Spinal cord (tissue), 10 donors: ENCODE data around the gene TAF4B. TPM values are rescaled to one million over a fixed set of nuclear protein-coding genes. Genes with fewer than 3 reads are reported as not detected.

Experiments used
- DNase-seq, 6 donors: peaks; one replicate each; pipeline versions ENCODE4 v3.0.0 to v3.0.0-alpha.2; 2013 to 2015; ENCODE audit warnings: low spot score in 6 of 6, low read depth in 4 of 6
- H3K27ac ChIP-seq: one replicate; pipeline ENCODE4 v1.5.1; 2013; ENCODE audit warnings: low read depth, low read length, control low read depth
- H3K27me3 ChIP-seq: one replicate; pipeline ENCODE4 v1.6.1; 2013; ENCODE audit warnings: low read length; ENCODE audit not compliant: control insufficient read depth, insufficient read depth
- H3K36me3 ChIP-seq: one replicate; pipeline ENCODE4 v1.6.1; 2013; ENCODE audit warnings: low read length; ENCODE audit not compliant: control insufficient read depth, insufficient read depth
- H3K4me1 ChIP-seq: one replicate; pipeline ENCODE4 v1.6.1; 2013; ENCODE audit warnings: low read length; ENCODE audit not compliant: control insufficient read depth, insufficient read depth
- H3K4me3 ChIP-seq: one replicate; pipeline ENCODE4 v1.5.1; 2013; ENCODE audit warnings: low read depth, low read length, control low read depth
- H3K9me3 ChIP-seq: one replicate; pipeline ENCODE4 v1.6.1; 2013; ENCODE audit warnings: low read length; ENCODE audit not compliant: control insufficient read depth, insufficient read depth
- WGBS: methylation state at CpG from one replicate; pipeline ENCODE4 v1.1.5; 2013; ENCODE audit warnings: missing lambda C conversion rate; ENCODE audit not compliant: insufficient coverage; 5-methylcytosine and 5-hydroxymethylcytosine counted together
- polyA plus RNA-seq, 2 donors: library from polyadenylated mRNA; unstranded; fragments of 120-200 nt; gene quantifications; one replicate each; pipeline ENCODE4 v1.2.1, GENCODE V29; 2013; ENCODE audit not compliant: insufficient read length in 2 of 2
- total RNA-seq, 2 donors: library from RNA; depleted of rRNA in 1 of 2; stranded (reverse); fragments of 120-200 nt in 1 of 2; fragments of >200 nt in 1 of 2; gene quantifications; one replicate each; pipeline versions ENCODE4 v1.2.3 to v1.2.4, GENCODE V29; 2013 to 2014
- donor health status: healthy.

Gene TAF4B
- total and polyA plus RNA-seq, 4 donors: 1.6 to 4.9 (median 2.7) TPM

DNA sequence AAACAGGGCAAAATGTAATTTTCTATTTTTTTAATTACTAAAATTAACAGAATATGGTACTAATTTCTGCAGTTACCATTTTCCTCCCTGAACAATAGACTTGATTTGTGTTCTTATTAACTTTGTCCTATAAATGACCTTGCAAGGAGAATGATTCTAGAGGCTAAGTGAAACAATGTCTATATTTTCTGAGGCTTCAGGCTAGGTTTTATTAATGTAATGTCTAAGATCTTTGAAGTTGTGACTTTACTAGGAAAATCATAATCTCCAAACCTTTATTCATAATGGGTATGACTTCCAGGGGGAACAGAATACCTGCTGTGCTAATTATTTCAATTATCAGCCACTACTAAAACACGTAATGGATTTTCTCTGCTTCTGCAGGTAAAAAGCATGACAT, 94.4 kb downstream of the TAF4B start:
- WGBS: 60% methylated on average over 1 of the region's 1 CpG
- H3K9me3 ChIP-seq: no peaks in the 10 kb centered on the region
- peak in 1 of 6 donors; percentile 72 for DNase-seq
- H3K27ac ChIP-seq: no peak overlapping the region
- no peaks in the 10 kb centered on the region for H3K36me3 ChIP-seq
- no peak overlapping the region for H3K4me3 ChIP-seq
- H3K4me1 ChIP-seq: no peaks in the 10 kb centered on the region
- H3K27me3 ChIP-seq: no peaks in the 10 kb centered on the region

DNA sequence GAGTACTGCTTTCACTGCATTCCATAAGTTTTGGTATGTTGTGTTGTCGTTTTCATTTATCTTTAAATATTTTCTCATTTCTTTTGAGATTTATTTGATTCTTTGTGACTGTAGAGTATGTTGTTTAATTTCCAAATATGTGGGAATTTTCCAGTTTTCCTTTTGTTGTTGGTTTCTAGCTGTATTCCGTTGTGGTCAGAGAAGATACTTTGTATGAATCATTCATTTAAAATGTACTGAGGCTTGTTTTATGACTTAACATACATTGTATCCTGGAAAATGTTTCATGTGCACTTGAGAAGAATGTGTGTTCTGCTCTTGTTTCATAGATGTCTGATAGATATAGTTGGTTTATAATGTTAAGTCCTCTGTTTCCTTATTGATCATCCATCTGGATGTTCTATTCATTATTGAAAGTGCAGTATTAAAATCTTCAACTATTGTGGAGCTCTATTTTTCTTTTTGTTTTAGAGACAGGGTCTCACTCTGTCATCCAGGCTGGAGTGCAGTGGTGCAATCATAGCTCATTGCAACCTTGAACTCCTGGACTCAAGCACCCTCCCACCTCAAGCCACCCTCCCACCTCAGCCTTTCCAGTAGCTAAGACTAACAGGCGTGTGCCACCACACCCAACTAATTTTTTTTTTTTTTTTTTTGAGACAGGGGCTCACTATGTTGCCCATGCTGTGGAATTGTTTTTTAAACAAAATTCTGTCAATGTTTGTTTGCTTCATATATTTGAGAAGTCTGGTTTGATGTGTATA, 96.8 kb downstream of the TAF4B start:
- Histone ChIP-seq H3K4me1 (no peaks in the 10 kb centered on the region), H3K27ac (no peak overlapping the region), H3K36me3 (no peaks in the 10 kb centered on the region), H3K4me3 (no peak overlapping the region), H3K27me3 (no peaks in the 10 kb centered on the region), H3K9me3 (no peaks in the 10 kb centered on the region)
- no peak for DNase-seq
- no CpG with 5 or more reads among the region's 3 CpGs for WGBS

DNA sequence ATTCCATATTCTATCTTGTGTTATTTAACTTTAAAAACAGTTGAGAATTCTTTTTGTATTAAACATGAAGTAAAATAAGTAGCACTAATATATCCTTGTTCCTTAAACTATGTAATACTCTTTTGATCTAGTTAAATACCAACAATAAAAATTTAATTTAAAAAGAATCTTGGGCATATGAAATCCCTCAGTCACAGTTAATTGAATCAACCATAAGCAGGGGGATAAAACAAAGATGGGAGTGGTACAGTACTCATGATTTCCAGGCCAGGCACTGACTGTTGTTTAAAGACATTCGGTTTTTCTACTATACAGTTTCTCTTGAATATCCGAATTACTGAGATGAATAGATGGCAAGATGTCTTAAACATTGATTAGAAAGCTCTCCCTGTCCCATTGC, 99.5 kb downstream of the TAF4B start:
- Histone ChIP-seq H3K9me3 (no peaks in the 10 kb centered on the region), H3K4me3 (no peak overlapping the region), H3K27me3 (no peaks in the 10 kb centered on the region), H3K4me1 (no peaks in the 10 kb centered on the region), H3K36me3 (no peaks in the 10 kb centered on the region), H3K27ac (no peak overlapping the region)
- WGBS: no CpG with 5 or more reads among the region's 2 CpGs
- DNase-seq: no peak

DNA sequence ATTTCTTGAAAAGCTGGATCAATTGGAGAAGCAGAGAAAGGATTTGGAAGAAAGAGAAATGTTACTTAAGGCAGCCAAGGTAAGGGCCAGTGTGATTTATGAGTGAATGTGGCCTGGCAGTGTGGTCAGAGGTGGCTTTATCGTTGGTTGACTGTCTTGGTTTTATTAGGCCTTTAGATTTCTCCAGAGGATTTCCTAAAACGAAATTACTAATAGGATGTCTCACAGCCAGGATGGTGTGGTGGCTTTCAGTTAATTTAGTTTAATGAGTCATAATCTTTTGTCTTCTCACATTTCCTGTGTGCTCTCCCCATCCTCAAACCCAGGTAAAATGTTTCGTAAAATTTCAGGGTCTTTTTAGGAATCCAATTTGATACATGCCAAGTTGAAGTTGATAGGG, 100.8 kb downstream of the TAF4B start:
- DNase-seq: no peak
- Histone ChIP-seq H3K4me3 (no peak overlapping the region), H3K36me3 (no peaks in the 10 kb centered on the region), H3K9me3 (no peaks in the 10 kb centered on the region), H3K27me3 (no peaks in the 10 kb centered on the region), H3K4me1 (no peaks in the 10 kb centered on the region), H3K27ac (no peak overlapping the region)
- WGBS: 100% methylated on average over 1 of the region's 3 CpGs

DNA sequence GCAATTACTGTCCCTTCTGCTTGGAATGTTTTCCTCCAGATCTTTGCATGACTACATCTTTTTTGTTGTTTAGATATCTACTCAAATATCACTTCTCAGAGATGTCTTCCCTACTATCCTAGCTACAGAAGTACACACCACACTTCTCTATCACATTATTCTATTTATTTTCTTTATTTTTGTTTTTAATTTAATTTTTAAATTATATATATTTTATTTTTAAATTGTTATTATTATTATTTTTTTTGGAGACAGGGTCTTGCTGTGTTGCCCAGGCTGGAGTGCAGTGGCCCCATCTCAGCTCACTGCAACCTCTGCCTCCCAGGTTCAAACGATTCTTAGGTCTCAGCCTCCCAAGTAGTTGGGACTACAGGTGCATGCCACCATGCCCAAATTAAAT, 106.7 kb downstream of the TAF4B start:
- no peak for DNase-seq
- Histone ChIP-seq H3K36me3 (no peaks in the 10 kb centered on the region), H3K27me3 (no peaks in the 10 kb centered on the region), H3K9me3 (no peaks in the 10 kb centered on the region), H3K27ac (no peak overlapping the region), H3K4me3 (no peak overlapping the region), H3K4me1 (no peaks in the 10 kb centered on the region)
- WGBS: 92% methylated on average over 1 of the region's 1 CpG

DNA sequence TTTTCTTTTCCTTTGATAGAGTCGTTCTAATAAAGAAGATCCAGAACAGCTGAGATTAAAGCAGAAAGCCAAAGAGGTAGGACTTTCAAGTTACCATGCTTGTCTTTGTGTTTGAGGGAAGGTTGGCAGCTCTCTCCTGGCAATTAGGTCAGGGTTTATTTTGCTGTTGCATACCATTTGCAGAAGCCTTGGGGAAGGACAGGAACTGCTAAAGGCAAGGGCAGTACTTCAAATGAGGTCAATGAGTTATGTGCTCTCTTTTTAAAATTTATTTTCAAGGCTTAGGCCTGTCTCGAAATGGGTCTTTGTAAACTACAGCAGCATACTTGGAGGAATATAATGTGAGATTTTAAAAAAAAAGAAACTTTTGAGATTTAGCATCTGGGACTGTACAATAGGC, 108.9 kb downstream of the TAF4B start:
- Histone ChIP-seq H3K27ac (peak overlapping the region; percentile 53), H3K27me3 (no peaks in the 10 kb centered on the region), H3K4me1 (no peaks in the 10 kb centered on the region), H3K36me3 (no peaks in the 10 kb centered on the region), H3K9me3 (no peaks in the 10 kb centered on the region), H3K4me3 (no peak overlapping the region)
- 20% methylated on average over 2 of the region's 2 CpGs for WGBS
- DNase-seq: peak in 3 of 6 donors; percentile 17 to 71 (median 22)

DNA sequence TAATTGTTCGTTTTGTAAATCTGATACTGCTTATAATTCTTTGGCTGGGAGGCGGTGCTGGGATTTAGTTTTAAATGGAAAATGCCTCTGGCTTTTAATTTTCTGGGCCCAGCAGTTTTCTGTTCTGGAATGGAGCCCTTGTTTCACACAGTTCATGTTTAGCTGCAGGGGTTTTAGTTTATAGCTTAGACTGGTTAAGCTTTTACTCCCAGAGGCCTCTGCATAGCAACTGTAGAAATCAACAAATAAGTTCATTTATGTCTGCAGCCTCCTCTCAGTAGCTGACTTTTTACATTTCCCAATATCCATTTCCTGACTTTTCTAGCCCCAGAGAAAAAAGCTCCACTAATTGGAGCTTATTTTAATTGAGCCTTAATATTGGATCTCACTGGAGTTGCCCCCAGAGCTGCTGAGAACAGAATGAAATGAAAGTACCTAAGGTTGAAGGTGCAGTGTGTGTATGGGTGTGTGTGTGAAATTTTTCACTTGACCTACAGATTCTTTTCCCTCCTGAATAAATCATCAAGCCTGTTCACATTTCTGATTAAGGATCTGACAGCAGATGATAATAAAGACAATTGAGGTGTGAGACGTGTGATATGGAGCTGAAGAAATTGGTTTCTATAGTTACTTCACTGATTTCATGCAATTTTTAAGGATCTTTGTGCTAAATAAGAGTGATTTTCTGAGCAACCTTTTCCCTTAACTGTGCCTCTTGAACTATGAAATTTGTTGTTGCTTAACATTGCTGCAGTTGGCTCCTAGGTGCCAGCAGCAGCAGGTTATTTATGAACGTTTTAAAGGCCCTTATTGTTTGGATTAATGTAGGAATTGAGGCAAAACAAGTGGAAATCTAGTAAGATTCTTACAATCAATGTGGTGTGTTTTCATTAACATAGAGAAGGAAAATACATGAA, 109.6 kb downstream of the TAF4B start:
- WGBS: 28% methylated on average over 3 of the region's 4 CpGs
- Histone ChIP-seq H3K4me3 (no peak overlapping the region), H3K27me3 (no peaks in the 10 kb centered on the region), H3K27ac (peak overlapping the region; percentile 53), H3K4me1 (no peaks in the 10 kb centered on the region), H3K36me3 (no peaks in the 10 kb centered on the region), H3K9me3 (no peaks in the 10 kb centered on the region)
- peak in 5 of 6 donors; percentile 24 to 93 (median 54) for DNase-seq

DNA sequence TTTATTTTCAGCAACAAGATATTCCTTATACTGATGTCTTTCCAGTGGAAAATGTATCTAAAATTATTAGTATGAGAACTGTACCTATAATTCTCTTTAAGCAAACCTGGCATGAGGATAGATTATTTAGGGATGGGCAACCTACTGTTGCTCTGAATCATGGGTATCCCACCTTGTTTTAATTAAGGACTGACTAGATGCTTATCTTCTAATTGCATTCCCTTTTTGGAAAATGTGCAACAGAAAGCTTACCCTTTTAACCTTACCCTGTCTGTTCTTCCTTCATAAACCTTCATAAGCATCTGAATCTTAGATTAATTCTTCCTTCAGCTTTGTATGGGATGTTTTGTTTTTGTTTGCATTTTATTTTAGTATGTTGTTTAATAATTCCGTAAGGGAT, 110.3 kb downstream of the TAF4B start:
- WGBS: no CpG with 5 or more reads among the region's 1 CpG
- Histone ChIP-seq H3K4me1 (no peaks in the 10 kb centered on the region), H3K36me3 (no peaks in the 10 kb centered on the region), H3K9me3 (no peaks in the 10 kb centered on the region), H3K4me3 (no peak overlapping the region), H3K27me3 (no peaks in the 10 kb centered on the region), H3K27ac (no peak overlapping the region)
- no peak for DNase-seq

DNA sequence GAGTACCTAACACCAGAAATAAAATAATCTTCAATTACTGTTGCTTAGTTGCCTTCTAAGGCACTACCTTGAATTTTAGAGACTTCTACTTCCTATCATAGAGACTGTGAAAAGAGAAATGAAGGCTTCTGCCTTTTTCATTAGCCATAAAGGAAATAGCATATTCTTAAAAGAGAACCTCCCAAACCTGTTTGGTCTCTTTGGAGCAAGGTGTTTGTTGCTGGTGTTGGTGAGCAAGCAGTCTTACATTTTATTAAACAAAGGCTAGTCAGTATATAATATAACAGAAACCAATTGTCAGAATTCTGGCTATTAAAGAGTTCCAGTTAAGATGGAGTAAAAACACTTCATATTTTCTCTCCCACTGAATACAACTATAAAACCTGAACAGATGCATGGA, 116.4 kb downstream of the TAF4B start:
- no peak for DNase-seq
- H3K27me3 ChIP-seq: no peaks in the 10 kb centered on the region
- peaks cover 15% of the 10 kb centered on the region for H3K9me3 ChIP-seq
- no peaks in the 10 kb centered on the region for H3K4me1 ChIP-seq
- H3K36me3 ChIP-seq: no peaks in the 10 kb centered on the region
- H3K4me3 ChIP-seq: no peak overlapping the region
- H3K27ac ChIP-seq: no peak overlapping the region

DNA sequence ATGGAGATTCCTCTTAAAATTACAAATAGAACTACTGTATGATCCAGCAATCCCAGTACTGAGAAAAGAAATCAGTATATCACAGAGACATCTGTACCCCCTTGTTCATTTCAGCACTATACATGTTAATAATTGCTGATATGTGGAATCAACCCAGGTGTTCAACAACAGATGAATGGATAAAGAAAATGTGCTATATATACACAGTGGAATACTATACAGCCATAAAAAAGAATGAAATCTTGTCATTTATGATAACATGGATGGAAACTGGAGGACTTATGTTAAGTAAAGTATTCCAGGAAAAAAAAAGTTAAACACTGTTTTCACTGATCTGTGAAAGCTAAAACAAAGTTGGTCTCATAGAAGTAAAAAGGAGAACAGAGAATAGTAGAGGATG, 124.7 kb downstream of the TAF4B start:
- Histone ChIP-seq H3K4me3 (no peak overlapping the region), H3K36me3 (no peaks in the 10 kb centered on the region), H3K27me3 (no peaks in the 10 kb centered on the region), H3K27ac (no peak overlapping the region), H3K9me3 (peaks cover 10% of the 10 kb centered on the region), H3K4me1 (no peaks in the 10 kb centered on the region)
- DNase-seq: no peak
